ENCODE results near the gene METTL26. TPM values are rescaled to one million over a fixed set of nuclear protein-coding genes. Genes with fewer than 3 reads are reported as not detected.
A peak's percentile ranks its signal among the peaks of the same experiment; 100 is the strongest.

Gene METTL26
- total and polyA plus RNA-seq, 4 donors: 26.3 to 69.1 (median 41.4) TPM

GRCh38 chr16:648071-648780 is 12.1 kb upstream of the METTL26 start:
- Histone ChIP-seq H3K36me3 (ENCODE audit: control insufficient read depth in 4 of 4, insufficient read depth in 3 of 4, low read depth in 1 of 4, low read length in 3 of 4) (no peaks in the 10 kb centered on the region), H3K4me3 (ENCODE audit: low read depth in 1 of 3, low read length in 3 of 3) (peak overlapping the region; percentile 69 to 75 (median 75)), H3K9me3 (ENCODE audit: control insufficient read depth in 4 of 4, low read length in 3 of 4) (no peaks in the 10 kb centered on the region), H3K9ac (ENCODE audit: low read depth in 1 of 2, low read length in 2 of 2) (peak overlapping the region; percentile 63 to 80), H3K27ac (ENCODE audit: low read depth in 1 of 2, low read length in 2 of 2) (peak overlapping the region; percentile 86 to 89), H3K4me1 (ENCODE audit: control insufficient read depth in 4 of 4, insufficient read depth in 4 of 4, low read length in 3 of 4) (peaks cover 20 to 68% (median 49%) of the 10 kb centered on the region in 4 donors), H3K27me3 (ENCODE audit: control insufficient read depth in 4 of 4, insufficient read depth in 4 of 4, low read length in 3 of 4) (no peaks in the 10 kb centered on the region)
- no peak for TF ChIP-seq FOXA1 (IDR thresholded peaks at IDR 0.05)
- peak in 1 of 2 donors; percentile 70 for TF ChIP-seq JUND (IDR thresholded peaks at IDR 0.05)
- TF ChIP-seq HNF4A (conservative IDR thresholded peaks at IDR 0.05): peak; percentile 91 to 94
- TF ChIP-seq CTCF (IDR thresholded peaks at IDR 0.05; ENCODE audit: low read depth, low read length, missing input control): peak; percentile 58
- no peak for TF ChIP-seq EGR1 (IDR thresholded peaks at IDR 0.05; ENCODE audit: low read depth in 2 of 2)
- no peak for TF ChIP-seq ATF3 (IDR thresholded peaks at IDR 0.05)
- no peak for TF ChIP-seq ZBTB33 (IDR thresholded peaks at IDR 0.05)
- peak; percentile 62 for TF ChIP-seq HNF4G (IDR thresholded peaks at IDR 0.05)
- TF ChIP-seq RAD21 (IDR thresholded peaks at IDR 0.05): peak in 1 of 2 donors; percentile 63
- TF ChIP-seq GABPA (IDR thresholded peaks at IDR 0.05 in 1 of 2, conservative IDR thresholded peaks at IDR 0.05 in 1 of 2): peak in 1 of 2 donors; percentile 55
- peak; percentile 93 to 95 for TF ChIP-seq RXRA (IDR thresholded peaks at IDR 0.05)
- no peak for TF ChIP-seq FOXA2 (IDR thresholded peaks at IDR 0.05)
- TF ChIP-seq SP1 (IDR thresholded peaks at IDR 0.05): peak; percentile 93
- TF ChIP-seq REST (IDR thresholded peaks at IDR 0.05): peak; percentile 63
- peak; percentile 83 for TF ChIP-seq YY1 (IDR thresholded peaks at IDR 0.05)
- WGBS: 18% methylated on average over 24 of the region's 24 CpGs
- DNase-seq (ENCODE audit: low spot score): no peak
